Measurements from ENCODE around the gene SERPING1.

The SERPING1 gene

DNA sequence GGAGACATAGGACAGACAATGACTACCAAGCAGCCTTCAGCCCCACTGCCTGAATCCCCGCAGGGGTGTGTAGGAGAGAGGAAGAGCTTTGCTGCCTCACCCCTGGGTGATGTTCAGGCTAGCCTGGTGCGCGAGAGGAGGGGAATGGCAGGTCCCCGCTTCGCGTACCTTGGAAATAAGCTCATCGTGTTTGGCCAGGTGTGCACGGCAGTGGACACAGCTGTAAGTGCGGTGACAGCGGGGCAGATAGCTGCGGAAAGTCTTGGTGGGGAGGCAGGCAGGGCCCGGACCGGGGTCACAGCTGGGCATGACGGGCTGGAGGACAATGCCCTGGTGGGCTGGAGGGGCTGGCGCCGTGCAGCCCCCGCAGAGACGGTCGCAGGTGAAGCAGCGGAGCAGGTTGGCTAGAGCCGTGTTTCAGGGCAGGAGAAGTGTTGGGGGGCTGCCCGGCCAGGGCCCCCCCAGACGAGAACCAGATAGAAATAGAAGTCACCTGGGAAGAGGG lies 49.4 kb downstream of the SERPING1 start:
- H3K27me3 ChIP-seq (ENCODE audit: insufficient read depth, poor library complexity, severe bottlenecking), result peaks cover 11% of the 10 kb centered on the region
- no peak for DNase-seq (ENCODE audit: low read depth in 1 of 2, low spot score in 1 of 2)
- H3K4me3 ChIP-seq (replicated peaks; ENCODE audit: insufficient read depth, low read length), result no peak overlapping the region
- H3K27ac ChIP-seq (replicated peaks), result no peak overlapping the region
- no peak for TF ChIP-seq SPI1 (IDR thresholded peaks at IDR 0.05; ENCODE audit: borderline replicate concordance, low read depth)
- TF ChIP-seq, protein P1, sequence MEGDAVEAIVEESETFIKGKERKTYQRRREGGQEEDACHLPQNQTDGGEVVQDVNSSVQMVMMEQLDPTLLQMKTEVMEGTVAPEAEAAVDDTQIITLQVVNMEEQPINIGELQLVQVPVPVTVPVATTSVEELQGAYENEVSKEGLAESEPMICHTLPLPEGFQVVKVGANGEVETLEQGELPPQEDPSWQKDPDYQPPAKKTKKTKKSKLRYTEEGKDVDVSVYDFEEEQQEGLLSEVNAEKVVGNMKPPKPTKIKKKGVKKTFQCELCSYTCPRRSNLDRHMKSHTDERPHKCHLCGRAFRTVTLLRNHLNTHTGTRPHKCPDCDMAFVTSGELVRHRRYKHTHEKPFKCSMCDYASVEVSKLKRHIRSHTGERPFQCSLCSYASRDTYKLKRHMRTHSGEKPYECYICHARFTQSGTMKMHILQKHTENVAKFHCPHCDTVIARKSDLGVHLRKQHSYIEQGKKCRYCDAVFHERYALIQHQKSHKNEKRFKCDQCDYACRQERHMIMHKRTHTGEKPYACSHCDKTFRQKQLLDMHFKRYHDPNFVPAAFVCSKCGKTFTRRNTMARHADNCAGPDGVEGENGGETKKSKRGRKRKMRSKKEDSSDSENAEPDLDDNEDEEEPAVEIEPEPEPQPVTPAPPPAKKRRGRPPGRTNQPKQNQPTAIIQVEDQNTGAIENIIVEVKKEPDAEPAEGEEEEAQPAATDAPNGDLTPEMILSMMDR (IDR thresholded peaks at IDR 0.05; ENCODE audit: insufficient read depth, low read length), result no peak
- TF ChIP-seq GABPA (IDR thresholded peaks at IDR 0.05; ENCODE audit: low read depth), result no peak
- TF ChIP-seq, protein P2, sequence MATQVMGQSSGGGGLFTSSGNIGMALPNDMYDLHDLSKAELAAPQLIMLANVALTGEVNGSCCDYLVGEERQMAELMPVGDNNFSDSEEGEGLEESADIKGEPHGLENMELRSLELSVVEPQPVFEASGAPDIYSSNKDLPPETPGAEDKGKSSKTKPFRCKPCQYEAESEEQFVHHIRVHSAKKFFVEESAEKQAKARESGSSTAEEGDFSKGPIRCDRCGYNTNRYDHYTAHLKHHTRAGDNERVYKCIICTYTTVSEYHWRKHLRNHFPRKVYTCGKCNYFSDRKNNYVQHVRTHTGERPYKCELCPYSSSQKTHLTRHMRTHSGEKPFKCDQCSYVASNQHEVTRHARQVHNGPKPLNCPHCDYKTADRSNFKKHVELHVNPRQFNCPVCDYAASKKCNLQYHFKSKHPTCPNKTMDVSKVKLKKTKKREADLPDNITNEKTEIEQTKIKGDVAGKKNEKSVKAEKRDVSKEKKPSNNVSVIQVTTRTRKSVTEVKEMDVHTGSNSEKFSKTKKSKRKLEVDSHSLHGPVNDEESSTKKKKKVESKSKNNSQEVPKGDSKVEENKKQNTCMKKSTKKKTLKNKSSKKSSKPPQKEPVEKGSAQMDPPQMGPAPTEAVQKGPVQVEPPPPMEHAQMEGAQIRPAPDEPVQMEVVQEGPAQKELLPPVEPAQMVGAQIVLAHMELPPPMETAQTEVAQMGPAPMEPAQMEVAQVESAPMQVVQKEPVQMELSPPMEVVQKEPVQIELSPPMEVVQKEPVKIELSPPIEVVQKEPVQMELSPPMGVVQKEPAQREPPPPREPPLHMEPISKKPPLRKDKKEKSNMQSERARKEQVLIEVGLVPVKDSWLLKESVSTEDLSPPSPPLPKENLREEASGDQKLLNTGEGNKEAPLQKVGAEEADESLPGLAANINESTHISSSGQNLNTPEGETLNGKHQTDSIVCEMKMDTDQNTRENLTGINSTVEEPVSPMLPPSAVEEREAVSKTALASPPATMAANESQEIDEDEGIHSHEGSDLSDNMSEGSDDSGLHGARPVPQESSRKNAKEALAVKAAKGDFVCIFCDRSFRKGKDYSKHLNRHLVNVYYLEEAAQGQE (IDR thresholded peaks at IDR 0.05; ENCODE audit: insufficient replicate concordance, low read depth), result no peak
- TF ChIP-seq POLR2AphosphoS5 (IDR thresholded peaks at IDR 0.05; ENCODE audit: low read depth), result no peak

DNA sequence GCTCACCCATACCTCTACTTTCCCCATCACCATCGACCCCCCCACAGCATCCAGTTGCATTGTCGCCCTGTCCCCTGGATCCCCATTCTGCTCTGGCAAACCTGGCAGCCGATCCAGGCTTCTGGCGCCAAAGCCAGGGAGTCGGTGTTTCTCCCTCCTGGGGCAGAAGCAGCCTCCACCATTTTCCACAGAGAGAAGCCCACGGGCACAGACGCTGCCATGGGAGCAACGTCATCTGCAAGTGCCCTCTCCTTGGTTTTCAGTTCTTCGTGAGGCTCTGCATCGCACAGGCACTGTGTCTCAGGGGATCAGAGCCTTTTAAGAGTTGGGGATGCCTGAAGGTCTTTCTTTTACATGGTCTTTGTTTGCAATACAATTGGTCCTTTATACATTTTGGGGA lies 49.9 kb downstream of the SERPING1 start:
- H3K4me3 ChIP-seq (replicated peaks; ENCODE audit: insufficient read depth, low read length), result no peak overlapping the region
- peaks cover 11% of the 10 kb centered on the region for H3K27me3 ChIP-seq (ENCODE audit: insufficient read depth, poor library complexity, severe bottlenecking)
- no peak for DNase-seq (ENCODE audit: low read depth in 1 of 2, low spot score in 1 of 2)
- no peak overlapping the region for H3K27ac ChIP-seq (replicated peaks)
- TF ChIP-seq, protein P2 (IDR thresholded peaks at IDR 0.05; ENCODE audit: insufficient replicate concordance, low read depth), result no peak
- no peak for TF ChIP-seq GABPA (IDR thresholded peaks at IDR 0.05; ENCODE audit: low read depth)
- TF ChIP-seq SPI1 (IDR thresholded peaks at IDR 0.05; ENCODE audit: borderline replicate concordance, low read depth), result no peak
- TF ChIP-seq, protein P1 (IDR thresholded peaks at IDR 0.05; ENCODE audit: insufficient read depth, low read length), result no peak
- no peak for TF ChIP-seq POLR2AphosphoS5 (IDR thresholded peaks at IDR 0.05; ENCODE audit: low read depth)

DNA sequence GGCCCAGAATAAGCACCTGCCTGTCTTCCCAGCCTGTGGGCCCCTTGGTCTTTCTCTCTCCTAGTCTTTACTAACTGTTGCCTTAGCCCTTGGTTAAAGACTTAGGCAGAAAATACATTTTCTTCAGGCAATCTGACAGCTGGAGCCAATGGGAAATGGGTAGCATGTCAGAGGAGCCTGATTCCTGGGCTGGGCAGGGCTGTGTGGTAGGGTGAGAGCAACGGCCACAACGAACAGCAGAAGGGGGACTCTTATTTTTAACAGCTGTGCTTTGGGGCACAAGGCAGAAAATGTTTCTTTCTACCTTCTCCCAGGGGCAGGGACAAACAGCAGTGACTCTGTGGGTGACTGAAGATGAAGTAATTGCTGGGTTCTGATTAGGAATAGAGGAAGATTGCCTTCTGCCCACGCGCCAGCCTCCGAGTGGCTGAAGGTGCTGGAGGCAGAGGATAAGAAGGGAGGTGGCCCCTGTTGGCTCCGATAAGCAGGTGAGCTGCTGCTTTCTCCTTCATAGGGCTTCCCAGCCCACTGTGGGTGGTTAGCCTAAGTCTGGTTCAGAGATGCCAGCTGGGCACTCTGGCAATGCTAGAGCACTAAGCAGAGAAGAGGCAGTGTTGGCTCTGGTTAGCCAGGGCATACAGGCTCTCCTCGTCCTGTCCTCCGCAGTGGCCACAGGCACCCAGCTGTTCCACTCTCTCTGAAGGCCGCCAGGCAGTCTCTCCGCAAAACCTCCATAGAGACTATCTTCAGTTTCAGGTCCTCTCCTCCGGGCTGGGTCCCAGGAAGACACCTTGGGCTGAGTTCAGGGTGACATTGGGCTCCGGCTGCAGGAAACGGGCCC lies 50.7 kb downstream of the SERPING1 start:
- Histone ChIP-seq H3K27ac (replicated peaks) (no peak overlapping the region), H3K4me3 (replicated peaks; ENCODE audit: insufficient read depth, low read length) (no peak overlapping the region), H3K27me3 (ENCODE audit: insufficient read depth, poor library complexity, severe bottlenecking) (peaks cover 11% of the 10 kb centered on the region)
- peak in 1 of 2 experiments; percentile 52 for DNase-seq (ENCODE audit: low read depth in 1 of 2, low spot score in 1 of 2)
- TF ChIP-seq, protein P1 (IDR thresholded peaks at IDR 0.05; ENCODE audit: insufficient read depth, low read length), result no peak
- TF ChIP-seq, protein P2 (IDR thresholded peaks at IDR 0.05; ENCODE audit: insufficient replicate concordance, low read depth), result no peak
- TF ChIP-seq POLR2AphosphoS5 (IDR thresholded peaks at IDR 0.05; ENCODE audit: low read depth), result peak; percentile 31; the same call in 1 of the 2 replicates
- no peak for TF ChIP-seq SPI1 (IDR thresholded peaks at IDR 0.05; ENCODE audit: borderline replicate concordance, low read depth)

Data from HL-60 (cell line).